HL-60 (cell line): ENCODE data around the gene PLD2.

Experiments used
- CTCF ChIP-seq: IDR thresholded peaks from one replicate; pipeline ENCODE4 v1.5.1; 2011; ENCODE audit warnings: low read length, control low read depth, inconsistent platforms; ENCODE audit not compliant: insufficient read depth
- POLR2AphosphoS5 ChIP-seq: IDR thresholded peaks from 2 replicates; pipeline ENCODE4 v1.6.1; 2012; ENCODE audit warnings: low read depth
- SPI1 ChIP-seq: IDR thresholded peaks from 2 replicates; pipeline ENCODE4 v1.6.1; 2012; ENCODE audit warnings: low read depth, mild to moderate bottlenecking, borderline replicate concordance
- TF ChIP-seq, protein P1 (sequence below): IDR thresholded peaks from 2 replicates; pipeline ENCODE4 v1.6.1; 2012; ENCODE audit warnings: low read depth; ENCODE audit not compliant: insufficient replicate concordance

DNA sequence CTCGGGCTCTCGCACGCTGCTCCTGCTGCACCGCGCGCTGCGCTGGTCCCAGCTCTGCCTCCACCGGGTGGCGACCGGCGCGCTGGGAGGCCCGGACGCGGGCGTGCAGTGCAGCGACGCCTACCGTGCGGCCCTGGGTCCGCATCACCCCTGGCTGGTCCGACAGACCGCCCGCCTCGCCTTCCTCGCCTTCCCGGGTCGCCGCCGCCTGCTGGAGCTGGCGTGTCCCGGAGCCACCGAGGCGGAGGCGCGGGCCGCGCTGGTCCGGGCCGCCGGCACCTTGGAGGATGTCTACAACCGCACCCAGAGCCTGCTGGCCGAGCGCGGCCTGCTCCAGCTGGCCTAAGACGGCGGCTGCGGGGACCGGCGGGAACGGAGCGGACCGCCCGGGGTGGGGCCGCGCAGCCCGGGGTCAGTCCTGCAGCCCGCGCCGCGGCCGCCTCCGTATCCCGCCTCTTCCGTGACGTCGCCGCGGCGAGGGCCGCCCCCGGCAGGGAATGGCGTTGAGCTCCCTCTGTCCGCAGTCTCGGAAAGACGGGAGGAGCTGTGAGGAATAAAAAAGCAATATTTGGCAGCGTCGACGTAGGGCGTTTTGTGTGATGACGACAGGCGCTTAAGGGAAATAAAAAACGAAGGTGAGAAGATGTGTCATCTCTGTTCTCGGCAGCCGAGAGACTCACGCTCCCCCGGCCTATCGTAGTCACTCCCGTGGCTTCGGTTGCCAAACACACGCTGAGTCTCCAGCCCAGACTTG lies 16.8 kb upstream of the PLD2 start:
- TF ChIP-seq CTCF (no peak), POLR2AphosphoS5 (peak; percentile 19; the same call in 1 of the 2 replicates), SPI1 (no peak)
- TF ChIP-seq, protein P1, sequence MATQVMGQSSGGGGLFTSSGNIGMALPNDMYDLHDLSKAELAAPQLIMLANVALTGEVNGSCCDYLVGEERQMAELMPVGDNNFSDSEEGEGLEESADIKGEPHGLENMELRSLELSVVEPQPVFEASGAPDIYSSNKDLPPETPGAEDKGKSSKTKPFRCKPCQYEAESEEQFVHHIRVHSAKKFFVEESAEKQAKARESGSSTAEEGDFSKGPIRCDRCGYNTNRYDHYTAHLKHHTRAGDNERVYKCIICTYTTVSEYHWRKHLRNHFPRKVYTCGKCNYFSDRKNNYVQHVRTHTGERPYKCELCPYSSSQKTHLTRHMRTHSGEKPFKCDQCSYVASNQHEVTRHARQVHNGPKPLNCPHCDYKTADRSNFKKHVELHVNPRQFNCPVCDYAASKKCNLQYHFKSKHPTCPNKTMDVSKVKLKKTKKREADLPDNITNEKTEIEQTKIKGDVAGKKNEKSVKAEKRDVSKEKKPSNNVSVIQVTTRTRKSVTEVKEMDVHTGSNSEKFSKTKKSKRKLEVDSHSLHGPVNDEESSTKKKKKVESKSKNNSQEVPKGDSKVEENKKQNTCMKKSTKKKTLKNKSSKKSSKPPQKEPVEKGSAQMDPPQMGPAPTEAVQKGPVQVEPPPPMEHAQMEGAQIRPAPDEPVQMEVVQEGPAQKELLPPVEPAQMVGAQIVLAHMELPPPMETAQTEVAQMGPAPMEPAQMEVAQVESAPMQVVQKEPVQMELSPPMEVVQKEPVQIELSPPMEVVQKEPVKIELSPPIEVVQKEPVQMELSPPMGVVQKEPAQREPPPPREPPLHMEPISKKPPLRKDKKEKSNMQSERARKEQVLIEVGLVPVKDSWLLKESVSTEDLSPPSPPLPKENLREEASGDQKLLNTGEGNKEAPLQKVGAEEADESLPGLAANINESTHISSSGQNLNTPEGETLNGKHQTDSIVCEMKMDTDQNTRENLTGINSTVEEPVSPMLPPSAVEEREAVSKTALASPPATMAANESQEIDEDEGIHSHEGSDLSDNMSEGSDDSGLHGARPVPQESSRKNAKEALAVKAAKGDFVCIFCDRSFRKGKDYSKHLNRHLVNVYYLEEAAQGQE, result no peak
